GM12878 (cell line): Measurements from ENCODE around the gene SLC39A1.

Experiments used
- CTCF ChIP-seq, 3 experiments: IDR thresholded peaks in 2 of 3; conservative IDR thresholded peaks in 1 of 3; 2 replicates each; pipeline ENCODE4 v1.5.1; 2011; ENCODE audit warnings: low read depth in 3 of 3, low read length in 3 of 3, mild to moderate bottlenecking in 3 of 3, control low read depth in 2 of 3, moderate library complexity in 2 of 3, inconsistent platforms in 1 of 3, mixed read lengths in 1 of 3; ENCODE audit not compliant: control insufficient read depth in 2 of 3, insufficient read depth in 1 of 3; ENCODE audit errors: extremely low read depth in 1 of 3
- E4F1 ChIP-seq: fragments of 450-650 bp; IDR thresholded peaks from 2 replicates; pipeline ENCODE4 v1.6.1; 2018; ENCODE audit warnings: borderline replicate concordance, mild to moderate bottlenecking; ENCODE audit not compliant: partially characterized antibody
- GABPA ChIP-seq: IDR thresholded peaks from 2 replicates; pipeline ENCODE4 v1.6.1; 2014; ENCODE audit warnings: antibody characterized with exemption, low read depth, mild to moderate bottlenecking, inconsistent platforms
- RBBP5 ChIP-seq: fragments of 200-600 bp; sonication (generic); conservative IDR thresholded peaks from 2 replicates; pipeline ENCODE4 v1.6.1; 2016
- REST ChIP-seq: IDR thresholded peaks from 2 replicates; pipeline ENCODE4 v1.6.1; 2012; ENCODE audit warnings: mild to moderate bottlenecking, low read depth, low read length
- RFX5 ChIP-seq: IDR thresholded peaks from 2 replicates; pipeline ENCODE4 v1.6.1; 2011; ENCODE audit warnings: low read depth, low read length, improper control_type of control experiment
- SP1 ChIP-seq: IDR thresholded peaks from one replicate; pipeline ENCODE4 v1.6.1; 2011; ENCODE audit warnings: low read depth, low read length
- TCF12 ChIP-seq: IDR thresholded peaks from 2 replicates; pipeline ENCODE4 v1.6.1; 2011; ENCODE audit warnings: low read depth, mild to moderate bottlenecking, low read length
- ZBTB33 ChIP-seq: fragments of 450-650 bp; IDR thresholded peaks from 2 replicates; pipeline ENCODE4 v1.6.1; 2017; ENCODE audit warnings: mild to moderate bottlenecking
- TF ChIP-seq, protein P1 (sequence below): fragments of 450-650 bp; IDR thresholded peaks from 2 replicates; pipeline ENCODE4 v1.6.1; 2016; ENCODE audit warnings: mild to moderate bottlenecking, moderate library complexity, borderline replicate concordance
- TF ChIP-seq, protein P2 (sequence below): IDR thresholded peaks from 2 replicates; pipeline ENCODE4 v1.6.1; 2011; ENCODE audit warnings: low read depth, mild to moderate bottlenecking, low read length, moderate library complexity, borderline replicate concordance; ENCODE audit errors: extremely low read depth
- TF ChIP-seq, protein P3 (sequence below): IDR thresholded peaks from 2 replicates; pipeline ENCODE4 v1.6.1; 2011; ENCODE audit warnings: borderline replicate concordance, low read depth, mild to moderate bottlenecking, moderate library complexity, low read length; ENCODE audit not compliant: insufficient read depth, poor library complexity, severe bottlenecking
- TF ChIP-seq, protein P4 (sequence below): IDR thresholded peaks from 2 replicates; pipeline ENCODE4 v1.6.1; 2012; ENCODE audit warnings: low read depth, low read length, improper control_type of control experiment

DNA sequence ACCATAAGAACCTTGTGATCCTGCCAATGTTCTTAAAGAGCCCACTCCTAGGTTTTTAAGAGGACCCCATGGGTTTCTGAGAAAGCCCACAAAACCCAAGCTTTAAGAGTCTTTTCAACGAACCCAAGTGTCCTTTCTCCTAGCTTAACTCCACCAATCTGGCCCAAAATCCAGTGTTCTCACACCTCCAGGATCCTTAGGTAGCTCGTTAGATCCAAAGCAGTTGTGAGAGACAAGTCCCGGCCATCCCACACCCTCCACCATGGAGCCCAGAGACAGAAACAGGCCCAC lies 18.6 kb downstream of the SLC39A1 start:
- TF ChIP-seq, protein P1, sequence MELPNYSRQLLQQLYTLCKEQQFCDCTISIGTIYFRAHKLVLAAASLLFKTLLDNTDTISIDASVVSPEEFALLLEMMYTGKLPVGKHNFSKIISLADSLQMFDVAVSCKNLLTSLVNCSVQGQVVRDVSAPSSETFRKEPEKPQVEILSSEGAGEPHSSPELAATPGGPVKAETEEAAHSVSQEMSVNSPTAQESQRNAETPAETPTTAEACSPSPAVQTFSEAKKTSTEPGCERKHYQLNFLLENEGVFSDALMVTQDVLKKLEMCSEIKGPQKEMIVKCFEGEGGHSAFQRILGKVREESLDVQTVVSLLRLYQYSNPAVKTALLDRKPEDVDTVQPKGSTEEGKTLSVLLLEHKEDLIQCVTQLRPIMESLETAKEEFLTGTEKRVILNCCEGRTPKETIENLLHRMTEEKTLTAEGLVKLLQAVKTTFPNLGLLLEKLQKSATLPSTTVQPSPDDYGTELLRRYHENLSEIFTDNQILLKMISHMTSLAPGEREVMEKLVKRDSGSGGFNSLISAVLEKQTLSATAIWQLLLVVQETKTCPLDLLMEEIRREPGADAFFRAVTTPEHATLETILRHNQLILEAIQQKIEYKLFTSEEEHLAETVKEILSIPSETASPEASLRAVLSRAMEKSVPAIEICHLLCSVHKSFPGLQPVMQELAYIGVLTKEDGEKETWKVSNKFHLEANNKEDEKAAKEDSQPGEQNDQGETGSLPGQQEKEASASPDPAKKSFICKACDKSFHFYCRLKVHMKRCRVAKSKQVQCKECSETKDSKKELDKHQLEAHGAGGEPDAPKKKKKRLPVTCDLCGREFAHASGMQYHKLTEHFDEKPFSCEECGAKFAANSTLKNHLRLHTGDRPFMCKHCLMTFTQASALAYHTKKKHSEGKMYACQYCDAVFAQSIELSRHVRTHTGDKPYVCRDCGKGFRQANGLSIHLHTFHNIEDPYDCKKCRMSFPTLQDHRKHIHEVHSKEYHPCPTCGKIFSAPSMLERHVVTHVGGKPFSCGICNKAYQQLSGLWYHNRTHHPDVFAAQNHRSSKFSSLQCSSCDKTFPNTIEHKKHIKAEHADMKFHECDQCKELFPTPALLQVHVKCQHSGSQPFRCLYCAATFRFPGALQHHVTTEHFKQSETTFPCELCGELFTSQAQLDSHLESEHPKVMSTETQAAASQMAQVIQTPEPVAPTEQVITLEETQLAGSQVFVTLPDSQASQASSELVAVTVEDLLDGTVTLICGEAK: no peak
- TF ChIP-seq, protein P2, sequence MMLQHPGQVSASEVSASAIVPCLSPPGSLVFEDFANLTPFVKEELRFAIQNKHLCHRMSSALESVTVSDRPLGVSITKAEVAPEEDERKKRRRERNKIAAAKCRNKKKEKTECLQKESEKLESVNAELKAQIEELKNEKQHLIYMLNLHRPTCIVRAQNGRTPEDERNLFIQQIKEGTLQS: no peak
- TF ChIP-seq E4F1 (no peak), REST (no peak), RFX5 (no peak), CTCF (IDR thresholded peaks at IDR 0.05 in 2 of 3, conservative IDR thresholded peaks at IDR 0.05 in 1 of 3; ENCODE audit: control insufficient read depth in 2 of 3, extremely low read depth in 1 of 3, insufficient read depth in 1 of 3, low read depth in 3 of 3, low read length in 3 of 3) (no peak), GABPA (no peak), ZBTB33 (no peak), RBBP5 (no peak), SP1 (no peak), TCF12 (no peak)
- TF ChIP-seq, protein P3, sequence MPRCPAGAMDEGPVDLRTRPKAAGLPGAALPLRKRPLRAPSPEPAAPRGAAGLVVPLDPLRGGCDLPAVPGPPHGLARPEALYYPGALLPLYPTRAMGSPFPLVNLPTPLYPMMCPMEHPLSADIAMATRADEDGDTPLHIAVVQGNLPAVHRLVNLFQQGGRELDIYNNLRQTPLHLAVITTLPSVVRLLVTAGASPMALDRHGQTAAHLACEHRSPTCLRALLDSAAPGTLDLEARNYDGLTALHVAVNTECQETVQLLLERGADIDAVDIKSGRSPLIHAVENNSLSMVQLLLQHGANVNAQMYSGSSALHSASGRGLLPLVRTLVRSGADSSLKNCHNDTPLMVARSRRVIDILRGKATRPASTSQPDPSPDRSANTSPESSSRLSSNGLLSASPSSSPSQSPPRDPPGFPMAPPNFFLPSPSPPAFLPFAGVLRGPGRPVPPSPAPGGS: no peak
- TF ChIP-seq, protein P4, sequence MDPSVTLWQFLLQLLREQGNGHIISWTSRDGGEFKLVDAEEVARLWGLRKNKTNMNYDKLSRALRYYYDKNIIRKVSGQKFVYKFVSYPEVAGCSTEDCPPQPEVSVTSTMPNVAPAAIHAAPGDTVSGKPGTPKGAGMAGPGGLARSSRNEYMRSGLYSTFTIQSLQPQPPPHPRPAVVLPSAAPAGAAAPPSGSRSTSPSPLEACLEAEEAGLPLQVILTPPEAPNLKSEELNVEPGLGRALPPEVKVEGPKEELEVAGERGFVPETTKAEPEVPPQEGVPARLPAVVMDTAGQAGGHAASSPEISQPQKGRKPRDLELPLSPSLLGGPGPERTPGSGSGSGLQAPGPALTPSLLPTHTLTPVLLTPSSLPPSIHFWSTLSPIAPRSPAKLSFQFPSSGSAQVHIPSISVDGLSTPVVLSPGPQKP: no peak
